H4 (cell line): ENCODE results near the gene DDX51. TPM values are rescaled to one million over a fixed set of nuclear protein-coding genes. Genes with fewer than 3 reads are reported as not detected.
"Not testable (repeated sequence)": the region's sequence is repeated elsewhere in the genome, so short reads cannot be mapped to it uniquely, and the experiment has no call there.

Source experiments
- DNase-seq: peaks from one replicate; pipeline ENCODE4 v3.0.0-alpha.2; 2015; ENCODE audit warnings: low spot score
- total RNA-seq: library from RNA; depleted of rRNA; stranded (reverse); fragments of >200 nt; shearing (Covaris generic); gene quantifications from 2 replicates; pipeline ENCODE4 v1.2.3, GENCODE V29; 2014

The DDX51 gene
- total RNA-seq, 1 experiment from 2014 or later: 4.2 TPM

GRCh38 chr12:132154941-132155770 is 11.0 kb upstream of the DDX51 start:
- DNase-seq: no peak

- no peak for DNase-seq
Measured at GRCh38 chr12:132154341-132154761, 10.2 kb upstream of the DDX51 start.

GRCh38 chr12:132153501-132154340 is 9.6 kb upstream of the DDX51 start:
- DNase-seq: peak; percentile 53

GRCh38 chr12:132152953-132153352 is 8.8 kb upstream of the DDX51 start:
- DNase-seq: no peak

GRCh38 chr12:132152411-132152821 is 8.3 kb upstream of the DDX51 start:
- DNase-seq: no peak

- DNase-seq: no peak
Measured at GRCh38 chr12:132151766-132152410, 7.8 kb upstream of the DDX51 start.

- no peak for DNase-seq
Measured at GRCh38 chr12:132151145-132151765, 7.1 kb upstream of the DDX51 start.

GRCh38 chr12:132150780-132151144 is 6.6 kb upstream of the DDX51 start:
- no peak for DNase-seq

GRCh38 chr12:132149526-132149925 is 5.4 kb upstream of the DDX51 start:
- not testable (repeated sequence) for DNase-seq

GRCh38 chr12:132148368-132149045 is 4.4 kb upstream of the DDX51 start:
- no peak for DNase-seq

GRCh38 chr12:132147423-132148367 is 3.6 kb upstream of the DDX51 start:
- no peak for DNase-seq

GRCh38 chr12:132146772-132147422 is 2.8 kb upstream of the DDX51 start:
- DNase-seq: no peak

- no peak for DNase-seq
Measured at GRCh38 chr12:132146098-132146497, 2.0 kb upstream of the DDX51 start.

GRCh38 chr12:132145334-132145733 is 1.2 kb upstream of the DDX51 start:
- DNase-seq: no peak

GRCh38 chr12:132144810-132145168 is 670 bp upstream of the DDX51 start:
- no peak for DNase-seq

GRCh38 chr12:132143336-132144071 is 615 bp downstream of the DDX51 start:
- no peak for DNase-seq

- DNase-seq: no peak
Measured at GRCh38 chr12:132142679-132143335, 1.3 kb downstream of the DDX51 start.

- no peak for DNase-seq
Measured at GRCh38 chr12:132141976-132142678, 2.0 kb downstream of the DDX51 start.
